Esophagus muscularis mucosa (tissue), 4 donors: ENCODE results near the gene RIPK3.

Experiments used
- EP300 ChIP-seq: sonication (generic); formaldehyde crosslinking; IDR thresholded peaks from one replicate; pipeline ENCODE4 v1.6.1; 2017; ENCODE audit warnings: antibody characterized with exemption
- POLR2A ChIP-seq: fragments of 450-650 bp; IDR thresholded peaks from one replicate; pipeline ENCODE4 v1.6.1; 2017; ENCODE audit warnings: antibody characterized with exemption, moderate library complexity, mild to moderate bottlenecking, low read depth
- POLR2AphosphoS5 ChIP-seq, 2 donors: sonication (generic); formaldehyde crosslinking; IDR thresholded peaks; one replicate each; pipeline ENCODE4 v1.6.1; 2017; ENCODE audit warnings: antibody characterized with exemption in 2 of 2
- TF ChIP-seq, protein P1 (sequence below), 3 experiments: fragments of 200-600 bp in 2 of 3; fragments of 450-650 bp in 1 of 3; sonication (generic) in 2 of 3; IDR thresholded peaks; one replicate each; pipeline ENCODE4 v1.5.1; 2017 to 2019; ENCODE audit warnings: antibody characterized with exemption in 3 of 3, mild to moderate bottlenecking in 2 of 3, moderate library complexity in 1 of 3

DNA sequence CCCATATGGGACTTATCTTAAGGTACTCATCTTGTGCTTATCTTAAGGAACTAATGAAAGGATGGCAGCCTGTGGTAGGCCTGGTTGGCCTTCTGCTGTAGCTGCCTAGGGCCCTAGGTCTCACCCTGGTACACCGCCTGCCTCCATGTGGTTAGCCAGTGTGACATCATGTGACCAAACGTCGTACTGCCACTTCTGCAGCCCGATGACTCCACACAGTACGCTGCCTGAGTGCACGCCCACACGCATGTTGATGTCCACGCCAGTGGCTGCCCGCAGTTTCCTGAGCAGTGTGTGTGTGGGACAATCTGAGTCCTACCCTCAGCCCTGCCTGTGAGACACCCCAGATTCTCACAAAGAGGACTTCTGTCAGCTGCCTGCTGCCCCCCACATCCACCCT, 10.1 kb downstream of the RIPK3 start:
- no peak for TF ChIP-seq POLR2A
- TF ChIP-seq, protein P1, sequence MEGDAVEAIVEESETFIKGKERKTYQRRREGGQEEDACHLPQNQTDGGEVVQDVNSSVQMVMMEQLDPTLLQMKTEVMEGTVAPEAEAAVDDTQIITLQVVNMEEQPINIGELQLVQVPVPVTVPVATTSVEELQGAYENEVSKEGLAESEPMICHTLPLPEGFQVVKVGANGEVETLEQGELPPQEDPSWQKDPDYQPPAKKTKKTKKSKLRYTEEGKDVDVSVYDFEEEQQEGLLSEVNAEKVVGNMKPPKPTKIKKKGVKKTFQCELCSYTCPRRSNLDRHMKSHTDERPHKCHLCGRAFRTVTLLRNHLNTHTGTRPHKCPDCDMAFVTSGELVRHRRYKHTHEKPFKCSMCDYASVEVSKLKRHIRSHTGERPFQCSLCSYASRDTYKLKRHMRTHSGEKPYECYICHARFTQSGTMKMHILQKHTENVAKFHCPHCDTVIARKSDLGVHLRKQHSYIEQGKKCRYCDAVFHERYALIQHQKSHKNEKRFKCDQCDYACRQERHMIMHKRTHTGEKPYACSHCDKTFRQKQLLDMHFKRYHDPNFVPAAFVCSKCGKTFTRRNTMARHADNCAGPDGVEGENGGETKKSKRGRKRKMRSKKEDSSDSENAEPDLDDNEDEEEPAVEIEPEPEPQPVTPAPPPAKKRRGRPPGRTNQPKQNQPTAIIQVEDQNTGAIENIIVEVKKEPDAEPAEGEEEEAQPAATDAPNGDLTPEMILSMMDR (IDR thresholded peaks at IDR 0.05): no peak
- no peak for TF ChIP-seq EP300
- TF ChIP-seq POLR2AphosphoS5 (IDR thresholded peaks at IDR 0.05): peak in 1 of 2 donors; percentile 29
